IMR-90 (cell line): ENCODE data around the gene AGAP1. TPM values are rescaled to one million over a fixed set of nuclear protein-coding genes. Genes with fewer than 3 reads are reported as not detected.

Source experiments
- ATAC-seq: fragments of 200-7000 bp; cut with Tn5 transposase; 2 replicates; pipeline ENCODE4 v1.9.1; 2020; ENCODE audit warnings: low read depth, mild to moderate bottlenecking, moderate library complexity
- BruUV-seq: library from RNA; stranded (reverse); fragments of 400-500 nt; replicated peaks from 2 replicates; lab custom pipeline; 2021; lab: Mats Ljungman, UMichigan
- CTCF ChIA-PET: fragments of 300-600 bp; formaldehyde crosslinking; extraction: SDS; loops from one replicate; lab custom pipeline; 2021; ENCODE audit warnings: antibody characterized with exemption; lab: Yijun Ruan, JAX
- POLR2A ChIA-PET: fragments of 300-600 bp; sonication (Branson Sonifier 250); formaldehyde crosslinking; loops from one replicate; lab custom pipeline; 2022; ENCODE audit warnings: antibody characterized with exemption; ENCODE audit not compliant: unreplicated experiment; lab: Charles Lee
- DNase-seq: peaks from one replicate; pipeline ENCODE4 v3.0.0; 2013
- H2AFZ ChIP-seq: replicated peaks from 2 replicates; pipeline ENCODE3; 2013; ENCODE audit warnings: low read length, mild to moderate bottlenecking; ENCODE audit not compliant: poor library complexity
- H2AK5ac ChIP-seq: 2 replicates; pipeline ENCODE4 v1.6.1; 2013; ENCODE audit warnings: low read depth, low read length, inconsistent platforms
- H2AK9ac ChIP-seq: replicated peaks from 2 replicates; pipeline ENCODE3; 2013; ENCODE audit warnings: mild to moderate bottlenecking, low read depth, low read length, moderate library complexity; ENCODE audit not compliant: poor library complexity
- H2BK120ac ChIP-seq: 2 replicates; pipeline ENCODE4 v1.6.1; 2013; ENCODE audit warnings: low read depth, low read length, inconsistent platforms
- H2BK15ac ChIP-seq: 3 replicates; pipeline ENCODE4 v1.6.1; 2013; ENCODE audit warnings: low read depth, low read length, inconsistent platforms
- H2BK20ac ChIP-seq: 2 replicates; pipeline ENCODE4 v1.6.1; 2013; ENCODE audit warnings: low read depth, mild to moderate bottlenecking, inconsistent platforms, low read length, moderate library complexity
- H2BK5ac ChIP-seq: 2 replicates; pipeline ENCODE4 v1.6.1; 2013; ENCODE audit warnings: mild to moderate bottlenecking, low read depth, low read length, inconsistent platforms; ENCODE audit not compliant: poor library complexity, severe bottlenecking
- H3K14ac ChIP-seq: replicated peaks from 2 replicates; pipeline ENCODE4 v1.6.1; 2013; ENCODE audit warnings: low read depth, low read length, inconsistent platforms
- H3K18ac ChIP-seq: 2 replicates; pipeline ENCODE4 v1.6.1; 2013; ENCODE audit warnings: low read depth, low read length, control low read depth
- H3K23ac ChIP-seq: 2 replicates; pipeline ENCODE4 v1.6.1; 2013; ENCODE audit warnings: low read depth, low read length, inconsistent platforms
- H3K27ac ChIP-seq: 2 replicates; pipeline ENCODE4 v1.5.1; 2013; ENCODE audit warnings: mild to moderate bottlenecking, control low read depth, low read length; ENCODE audit not compliant: insufficient read depth
- H3K27me3 ChIP-seq: 2 replicates; pipeline ENCODE4 v1.6.1; 2013; ENCODE audit warnings: low read length; ENCODE audit not compliant: control insufficient read depth, insufficient read depth
- H3K36me3 ChIP-seq: 2 replicates; pipeline ENCODE4 v1.6.1; 2013; ENCODE audit warnings: low read length, mixed read lengths; ENCODE audit not compliant: control insufficient read depth, insufficient read depth
- H3K4ac ChIP-seq: 2 replicates; pipeline ENCODE4 v1.6.1; 2013; ENCODE audit warnings: low read depth, low read length, inconsistent platforms
- H3K4me1 ChIP-seq: 2 replicates; pipeline ENCODE4 v1.6.1; 2013; ENCODE audit warnings: low read length, mixed read lengths; ENCODE audit not compliant: control insufficient read depth, insufficient read depth
- H3K4me2 ChIP-seq: 2 replicates; pipeline ENCODE4 v1.6.1; 2013; ENCODE audit warnings: low read depth, mild to moderate bottlenecking, control low read depth, low read length, moderate library complexity
- H3K4me3 ChIP-seq: 2 replicates; pipeline ENCODE4 v1.5.1; 2013; ENCODE audit warnings: low read depth, mild to moderate bottlenecking, control low read depth, low read length, moderate library complexity; ENCODE audit not compliant: insufficient read depth
- H3K56ac ChIP-seq: 2 replicates; pipeline ENCODE4 v1.6.1; 2013; ENCODE audit warnings: low read length, inconsistent platforms; ENCODE audit not compliant: insufficient read depth; ENCODE audit errors: extremely low read depth
- H3K79me1 ChIP-seq, 2 experiments: 2 replicates each; pipeline ENCODE4 v1.6.1; 2013; ENCODE audit warnings: low read length in 2 of 2, inconsistent platforms in 1 of 2, low read depth in 1 of 2
- H3K9ac ChIP-seq: 2 replicates; pipeline ENCODE4 v1.6.1; 2013; ENCODE audit warnings: low read depth, low read length, control low read depth
- H3K9me1 ChIP-seq: 2 replicates; pipeline ENCODE4 v1.6.1; 2013; ENCODE audit warnings: low read length, inconsistent platforms; ENCODE audit not compliant: insufficient read depth
- H3K9me3 ChIP-seq: 2 replicates; pipeline ENCODE4 v1.6.1; 2013; ENCODE audit warnings: low read length; ENCODE audit not compliant: control insufficient read depth, insufficient read depth
- H4K20me1 ChIP-seq: 2 replicates; pipeline ENCODE4 v1.6.1; 2013; ENCODE audit warnings: low read length, inconsistent platforms; ENCODE audit not compliant: insufficient read depth
- H4K5ac ChIP-seq: 2 replicates; pipeline ENCODE4 v1.6.1; 2013; ENCODE audit warnings: mild to moderate bottlenecking, low read depth, low read length, control low read depth
- H4K8ac ChIP-seq, 2 experiments: 2 replicates each; pipeline ENCODE4 v1.6.1; 2013; ENCODE audit warnings: low read depth in 2 of 2, low read length in 2 of 2, control low read depth in 1 of 2, inconsistent platforms in 1 of 2
- H4K91ac ChIP-seq: 2 replicates; pipeline ENCODE4 v1.6.1; 2013; ENCODE audit warnings: low read depth, low read length, inconsistent platforms; ENCODE audit not compliant: insufficient read depth
- CHD1 ChIP-seq: IDR thresholded peaks from 2 replicates; pipeline ENCODE4 v1.6.1; 2012; ENCODE audit warnings: low read depth, low read length, improper control_type of control experiment
- USF2 ChIP-seq: fragments of 150-350 bp; IDR thresholded peaks from 2 replicates; pipeline ENCODE4 v1.6.1; 2017; ENCODE audit warnings: mild to moderate bottlenecking, antibody characterized with exemption, low read length, low read depth
- WGBS, 2 experiments: methylation state at CpG; one replicate each; pipeline versions ENCODE4 v1.1.5 to v1.1.7; 2013; ENCODE audit warnings: missing lambda C conversion rate in 2 of 2; ENCODE audit not compliant: insufficient read length in 1 of 2; ENCODE audit errors: extremely low coverage in 2 of 2; 5-methylcytosine and 5-hydroxymethylcytosine counted together
- dilution Hi-C: fragments of 300-500 bp; cut with HindIII; formaldehyde crosslinking; loops from one replicate; pipeline ENCODE4 v1.14.3; 2018; ENCODE audit warnings: low sequenced_read_pairs; ENCODE audit not compliant: unreplicated experiment
- in situ Hi-C: fragments of 300-500 bp; cut with MboI; formaldehyde crosslinking; loops from 3 replicates; pipeline ENCODE4 v1.14.3; 2019; ENCODE audit warnings: low sequenced_read_pairs, inconsistent platforms, mixed read lengths
- intact Hi-C: fragments of 100-400 bp; cut with micrococcal nuclease; formaldehyde crosslinking; loops from 2 replicates; pipeline ENCODE4 v1.10.0; 2022
- polyA plus RNA-seq, 3 experiments: library from polyadenylated mRNA; depleted of rRNA; stranded (reverse); fragments of >200 nt; gene quantifications; 2 replicates each; pipeline ENCODE4 v1.2.3, GENCODE V29; 2012; ENCODE audit warnings: low replicate concordance in 1 of 3
- total RNA-seq: library from RNA; depleted of rRNA; stranded (reverse); fragments of >200 nt; gene quantifications from 2 replicates; pipeline ENCODE4 v1.2.3, GENCODE V29; 2012
- TF ChIP-seq, protein P1 (sequence below): conservative IDR thresholded peaks from 2 replicates; pipeline ENCODE4 v1.5.1; 2012; ENCODE audit warnings: mild to moderate bottlenecking, low read depth, low read length, improper control_type of control experiment

AGAP1 gene
- total and polyA plus RNA-seq, 2 of the 4 experiments (the other 2 are of a cell fraction) = 15.1 to 16.4 TPM

- Histone ChIP-seq H2AK9ac (peak overlapping the region; percentile 70), H3K79me1 (no peaks in the 10 kb centered on the region), H3K23ac (no peak overlapping the region), H4K5ac (no peak overlapping the region), H3K9me3 (no peaks in the 10 kb centered on the region), H2BK120ac (no peak overlapping the region), H3K56ac (no peak overlapping the region), H3K27me3 (no peaks in the 10 kb centered on the region), H4K91ac (no peak overlapping the region), H4K20me1 (no peaks in the 10 kb centered on the region), H3K14ac (no peak overlapping the region), H3K4ac (no peak overlapping the region), H2AFZ (peak overlapping the region; percentile 21), H3K36me3 (peaks cover 10% of the 10 kb centered on the region), H3K4me2 (no peak overlapping the region), H2BK15ac (no peak overlapping the region), H3K9me1 (no peaks in the 10 kb centered on the region), H2BK5ac (no peak overlapping the region), H3K18ac (no peak overlapping the region), H2AK5ac (no peak overlapping the region), H4K8ac (no peak overlapping the region), H2BK20ac (no peak overlapping the region), H3K9ac (no peak overlapping the region), H3K27ac (no peak overlapping the region), H3K4me1 (no peaks in the 10 kb centered on the region), H3K4me3 (no peak overlapping the region)
- POLR2A ChIA-PET = no interaction called here
- CTCF ChIA-PET = no interaction called here
- in situ Hi-C loops = no loop called here
- DNase-seq (no peak), ATAC-seq (no peak)
- BruUV-seq = no TSS peak
- dilution Hi-C loops = no loop called here
- intact Hi-C loops = no loop called here
- TF ChIP-seq CHD1 (no peak), USF2 (no peak)
- TF ChIP-seq, protein P1, sequence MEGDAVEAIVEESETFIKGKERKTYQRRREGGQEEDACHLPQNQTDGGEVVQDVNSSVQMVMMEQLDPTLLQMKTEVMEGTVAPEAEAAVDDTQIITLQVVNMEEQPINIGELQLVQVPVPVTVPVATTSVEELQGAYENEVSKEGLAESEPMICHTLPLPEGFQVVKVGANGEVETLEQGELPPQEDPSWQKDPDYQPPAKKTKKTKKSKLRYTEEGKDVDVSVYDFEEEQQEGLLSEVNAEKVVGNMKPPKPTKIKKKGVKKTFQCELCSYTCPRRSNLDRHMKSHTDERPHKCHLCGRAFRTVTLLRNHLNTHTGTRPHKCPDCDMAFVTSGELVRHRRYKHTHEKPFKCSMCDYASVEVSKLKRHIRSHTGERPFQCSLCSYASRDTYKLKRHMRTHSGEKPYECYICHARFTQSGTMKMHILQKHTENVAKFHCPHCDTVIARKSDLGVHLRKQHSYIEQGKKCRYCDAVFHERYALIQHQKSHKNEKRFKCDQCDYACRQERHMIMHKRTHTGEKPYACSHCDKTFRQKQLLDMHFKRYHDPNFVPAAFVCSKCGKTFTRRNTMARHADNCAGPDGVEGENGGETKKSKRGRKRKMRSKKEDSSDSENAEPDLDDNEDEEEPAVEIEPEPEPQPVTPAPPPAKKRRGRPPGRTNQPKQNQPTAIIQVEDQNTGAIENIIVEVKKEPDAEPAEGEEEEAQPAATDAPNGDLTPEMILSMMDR = no peak
- 29% methylated on average over 1 of the region's 10 CpGs; no CpG with 5 or more reads in 1 of the 2 experiments for WGBS, 2 experiments
These were observed 557.5 kb downstream of the AGAP1 start for GRCh38 chr2:236051351-236051750.
